NT2/D1 (cell line): ENCODE data around the gene TBX4.

ENCODE experiments used
- YY1 ChIP-seq: IDR thresholded peaks from 2 replicates; pipeline ENCODE4 v1.6.1; 2011; ENCODE audit not compliant: insufficient read length, insufficient read depth
- ZNF274 ChIP-seq: IDR thresholded peaks from 2 replicates; pipeline ENCODE4 v1.6.1; 2011; ENCODE audit warnings: mild to moderate bottlenecking, low read depth, low read length

GRCh38 chr17:61422869-61423268 is 29.4 kb upstream of the TBX4 start:
- TF ChIP-seq ZNF274 (no peak), YY1 (no peak)
